Thyroid gland (tissue), 4 donors: ENCODE results near the gene OLFML1.

Source experiments
- POLR2A ChIP-seq, 2 donors: fragments of 450-650 bp; IDR thresholded peaks; one replicate each; pipeline ENCODE4 v1.6.1; 2017; ENCODE audit warnings: antibody characterized with exemption in 2 of 2, mild to moderate bottlenecking in 2 of 2, moderate library complexity in 1 of 2
- TF ChIP-seq, protein P1 (sequence below), 6 experiments: fragments of 200-600 bp in 3 of 6; fragments of 450-650 bp in 3 of 6; sonication (generic) in 3 of 6; IDR thresholded peaks; one replicate each; pipeline ENCODE4 v1.5.1; 2016 to 2019; ENCODE audit warnings: antibody characterized with exemption in 6 of 6, mild to moderate bottlenecking in 2 of 6, inconsistent platforms in 1 of 6, moderate library complexity in 1 of 6

DNA sequence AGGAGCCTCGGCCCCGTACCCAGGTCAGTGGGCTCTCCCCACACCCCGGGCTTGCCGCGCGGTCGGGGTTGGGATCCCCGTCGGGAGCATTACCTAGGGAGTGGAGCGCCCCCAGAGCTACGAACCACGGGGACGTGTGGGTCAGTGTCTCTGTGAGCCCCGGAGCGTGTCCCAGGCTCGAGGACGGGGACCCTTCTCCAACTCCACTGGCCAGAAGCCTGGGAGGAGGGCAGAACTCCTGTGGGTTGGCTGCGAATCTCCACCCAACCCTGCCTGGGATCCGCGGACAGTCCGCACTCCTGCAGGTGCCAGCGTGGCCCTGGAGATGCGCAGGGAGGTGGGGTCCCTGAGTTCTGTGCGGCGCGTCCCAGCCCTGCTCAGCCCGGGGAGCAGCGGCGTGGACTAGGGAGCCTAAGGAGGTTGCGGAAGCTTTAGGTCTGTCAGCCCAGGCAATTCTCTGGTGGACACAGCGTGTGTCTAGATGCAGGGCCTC is 28.8 kb downstream of the OLFML1 start:
- TF ChIP-seq POLR2A (IDR thresholded peaks at IDR 0.05): no peak
- TF ChIP-seq, protein P1, sequence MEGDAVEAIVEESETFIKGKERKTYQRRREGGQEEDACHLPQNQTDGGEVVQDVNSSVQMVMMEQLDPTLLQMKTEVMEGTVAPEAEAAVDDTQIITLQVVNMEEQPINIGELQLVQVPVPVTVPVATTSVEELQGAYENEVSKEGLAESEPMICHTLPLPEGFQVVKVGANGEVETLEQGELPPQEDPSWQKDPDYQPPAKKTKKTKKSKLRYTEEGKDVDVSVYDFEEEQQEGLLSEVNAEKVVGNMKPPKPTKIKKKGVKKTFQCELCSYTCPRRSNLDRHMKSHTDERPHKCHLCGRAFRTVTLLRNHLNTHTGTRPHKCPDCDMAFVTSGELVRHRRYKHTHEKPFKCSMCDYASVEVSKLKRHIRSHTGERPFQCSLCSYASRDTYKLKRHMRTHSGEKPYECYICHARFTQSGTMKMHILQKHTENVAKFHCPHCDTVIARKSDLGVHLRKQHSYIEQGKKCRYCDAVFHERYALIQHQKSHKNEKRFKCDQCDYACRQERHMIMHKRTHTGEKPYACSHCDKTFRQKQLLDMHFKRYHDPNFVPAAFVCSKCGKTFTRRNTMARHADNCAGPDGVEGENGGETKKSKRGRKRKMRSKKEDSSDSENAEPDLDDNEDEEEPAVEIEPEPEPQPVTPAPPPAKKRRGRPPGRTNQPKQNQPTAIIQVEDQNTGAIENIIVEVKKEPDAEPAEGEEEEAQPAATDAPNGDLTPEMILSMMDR (IDR thresholded peaks at IDR 0.05): no peak
